Progenitor cell of endocrine pancreas (in vitro differentiated cells): Measurements from ENCODE around the gene UBE2J2. TPM values are rescaled to one million over a fixed set of nuclear protein-coding genes. Genes with fewer than 3 reads are reported as not detected.

Source experiments
- DNase-seq: peaks from one replicate; pipeline ENCODE4 v3.0.0; 2021; ENCODE audit warnings: low spot score; ENCODE audit not compliant: unreplicated experiment
- H3K27ac Mint-ChIP-seq: 2 replicates; pipeline ENCODE4 v1.8.0; 2021; ENCODE audit warnings: mild to moderate bottlenecking, moderate library complexity, mixed read lengths
- H3K27me3 Mint-ChIP-seq: 2 replicates; pipeline ENCODE4 v1.8.0; 2021; ENCODE audit warnings: mixed read lengths
- H3K36me3 Mint-ChIP-seq: 2 replicates; pipeline ENCODE4 v1.8.0; 2022; ENCODE audit warnings: mixed read lengths; ENCODE audit not compliant: insufficient read depth
- H3K4me1 Mint-ChIP-seq: 2 replicates; pipeline ENCODE4 v1.8.0; 2021; ENCODE audit warnings: low read depth, mixed read lengths
- H3K4me3 Mint-ChIP-seq: 2 replicates; pipeline ENCODE4 v1.8.0; 2021; ENCODE audit warnings: low read depth, mild to moderate bottlenecking, moderate library complexity, mixed read lengths
- H3K9me3 Mint-ChIP-seq: 2 replicates; pipeline ENCODE4 v1.8.0; 2021; ENCODE audit warnings: low read depth, mixed read lengths
- CTCF ChIP-seq: fragments of 200-600 bp; sonication (generic); IDR thresholded peaks from one replicate; pipeline ENCODE4 v1.5.0; 2021; ENCODE audit warnings: antibody characterized with exemption, mild to moderate bottlenecking; ENCODE audit not compliant: unreplicated experiment
- total RNA-seq: library from RNA; stranded (reverse); gene quantifications from 2 replicates; pipeline ENCODE4 v1.2.1, GENCODE V29; 2021

Gene UBE2J2
- total RNA-seq, 1 donor from 2014 or later, result 73.6 TPM

- no peaks in the 10 kb centered on the region for H3K27me3 Mint-ChIP-seq
- DNase-seq, result no peak
- H3K36me3 Mint-ChIP-seq, result peaks cover 22% of the 10 kb centered on the region
- no peaks in the 10 kb centered on the region for H3K9me3 Mint-ChIP-seq
- no peaks in the 10 kb centered on the region for H3K4me1 Mint-ChIP-seq
- no peak overlapping the region for H3K4me3 Mint-ChIP-seq
- H3K27ac Mint-ChIP-seq, result no peak overlapping the region
- TF ChIP-seq CTCF, result no peak
These were observed 14.6 kb downstream of the UBE2J2 start for GRCh38 chr1:1259119-1259488.

GRCh38 chr1:1256956-1257871 is 16.4 kb downstream of the UBE2J2 start:
- no peak for DNase-seq
- no peaks in the 10 kb centered on the region for H3K27me3 Mint-ChIP-seq
- H3K9me3 Mint-ChIP-seq, result no peaks in the 10 kb centered on the region
- TF ChIP-seq CTCF, result no peak
- no peaks in the 10 kb centered on the region for H3K4me1 Mint-ChIP-seq
- no peak overlapping the region for H3K4me3 Mint-ChIP-seq
- H3K27ac Mint-ChIP-seq, result peak overlapping the region; percentile 56
- H3K36me3 Mint-ChIP-seq, result peaks cover 27% of the 10 kb centered on the region

- Mint-ChIP-seq H3K4me1 (no peaks in the 10 kb centered on the region), H3K27ac (no peak overlapping the region), H3K36me3 (peaks cover 22% of the 10 kb centered on the region), H3K27me3 (no peaks in the 10 kb centered on the region), H3K9me3 (no peaks in the 10 kb centered on the region), H3K4me3 (no peak overlapping the region)
- DNase-seq, result no peak
- no peak for TF ChIP-seq CTCF
These were observed 18.0 kb downstream of the UBE2J2 start for GRCh38 chr1:1255611-1256010.

GRCh38 chr1:1255078-1255477 is 18.6 kb downstream of the UBE2J2 start:
- Mint-ChIP-seq H3K9me3 (no peaks in the 10 kb centered on the region), H3K27me3 (no peaks in the 10 kb centered on the region), H3K36me3 (peaks cover 22% of the 10 kb centered on the region), H3K4me3 (no peak overlapping the region), H3K27ac (no peak overlapping the region), H3K4me1 (no peaks in the 10 kb centered on the region)
- no peak for TF ChIP-seq CTCF
- DNase-seq, result no peak

- H3K36me3 Mint-ChIP-seq, result peaks cover 18% of the 10 kb centered on the region
- H3K27ac Mint-ChIP-seq, result no peak overlapping the region
- no peak for TF ChIP-seq CTCF
- H3K9me3 Mint-ChIP-seq, result no peaks in the 10 kb centered on the region
- DNase-seq, result no peak
- H3K4me1 Mint-ChIP-seq, result no peaks in the 10 kb centered on the region
- H3K27me3 Mint-ChIP-seq, result no peaks in the 10 kb centered on the region
- H3K4me3 Mint-ChIP-seq, result no peak overlapping the region
These were observed 19.0 kb downstream of the UBE2J2 start for GRCh38 chr1:1254667-1254998.
